Spleen (tissue), 7 donors: ENCODE measurements around the gene CGB1.

Experiments
- POLR2A ChIP-seq, 3 donors: fragments of 450-650 bp; IDR thresholded peaks; one replicate each; pipeline ENCODE4 v1.5.1; 2017; ENCODE audit warnings: antibody characterized with exemption in 3 of 3, mild to moderate bottlenecking in 1 of 3
- POLR2AphosphoS5 ChIP-seq, 3 donors: sonication (generic); formaldehyde crosslinking; IDR thresholded peaks; one replicate each; pipeline ENCODE4 v1.5.1; 2017; ENCODE audit warnings: antibody characterized with exemption in 3 of 3
- TF ChIP-seq, protein P1 (sequence below), 11 experiments: fragments of 200-600 bp in 7 of 11; fragments of 450-650 bp in 4 of 11; sonication (generic) in 4 of 11; IDR thresholded peaks in 8 of 11; conservative IDR thresholded peaks in 3 of 11; 1 replicate in 7 of 11; 2 replicates in 4 of 11; pipeline versions ENCODE4 v1.4.0 to v1.8.0; 2016 to 2021; ENCODE audit warnings: antibody characterized with exemption in 11 of 11, inconsistent platforms in 4 of 11, mild to moderate bottlenecking in 1 of 11
- donor health status: DM: no; HTN: no; CAD: no; lungs with moderate emphysema.
- donor health status: DM: no; HTN: no; CAD: no.
- donor health status: DM: no; HTN: no; CAD: no.

DNA sequence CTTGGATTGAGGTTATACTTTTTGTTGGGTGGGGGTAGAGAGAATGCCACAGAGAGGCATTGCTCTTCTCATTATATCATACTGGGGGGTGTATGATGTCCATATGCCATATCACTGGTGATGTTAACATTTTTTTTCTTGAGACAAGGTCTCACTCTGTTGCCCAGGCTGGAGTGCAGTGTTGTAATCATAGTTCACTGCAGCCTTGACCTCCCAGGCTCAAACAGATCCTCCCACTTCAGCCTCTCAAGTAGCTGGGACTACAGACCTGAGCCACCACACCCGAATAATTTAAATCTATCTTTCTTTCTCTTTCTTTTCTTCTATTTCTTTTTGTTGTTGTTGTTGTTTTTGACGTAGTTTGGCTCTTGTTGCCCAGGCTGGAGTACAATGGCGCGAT lies 43.7 kb upstream of the CGB1 start:
- TF ChIP-seq, protein P1, sequence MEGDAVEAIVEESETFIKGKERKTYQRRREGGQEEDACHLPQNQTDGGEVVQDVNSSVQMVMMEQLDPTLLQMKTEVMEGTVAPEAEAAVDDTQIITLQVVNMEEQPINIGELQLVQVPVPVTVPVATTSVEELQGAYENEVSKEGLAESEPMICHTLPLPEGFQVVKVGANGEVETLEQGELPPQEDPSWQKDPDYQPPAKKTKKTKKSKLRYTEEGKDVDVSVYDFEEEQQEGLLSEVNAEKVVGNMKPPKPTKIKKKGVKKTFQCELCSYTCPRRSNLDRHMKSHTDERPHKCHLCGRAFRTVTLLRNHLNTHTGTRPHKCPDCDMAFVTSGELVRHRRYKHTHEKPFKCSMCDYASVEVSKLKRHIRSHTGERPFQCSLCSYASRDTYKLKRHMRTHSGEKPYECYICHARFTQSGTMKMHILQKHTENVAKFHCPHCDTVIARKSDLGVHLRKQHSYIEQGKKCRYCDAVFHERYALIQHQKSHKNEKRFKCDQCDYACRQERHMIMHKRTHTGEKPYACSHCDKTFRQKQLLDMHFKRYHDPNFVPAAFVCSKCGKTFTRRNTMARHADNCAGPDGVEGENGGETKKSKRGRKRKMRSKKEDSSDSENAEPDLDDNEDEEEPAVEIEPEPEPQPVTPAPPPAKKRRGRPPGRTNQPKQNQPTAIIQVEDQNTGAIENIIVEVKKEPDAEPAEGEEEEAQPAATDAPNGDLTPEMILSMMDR (IDR thresholded peaks at IDR 0.05 in 8 of 11, conservative IDR thresholded peaks at IDR 0.05 in 3 of 11) = no peak
- TF ChIP-seq POLR2A (IDR thresholded peaks at IDR 0.05) (no peak), POLR2AphosphoS5 (IDR thresholded peaks at IDR 0.05) (no peak)
